Measurements from ENCODE around the gene LY6G6C. TPM values are rescaled to one million over a fixed set of nuclear protein-coding genes. Genes with fewer than 3 reads are reported as not detected.

Gene LY6G6C
- total and polyA plus RNA-seq, 2 of the 13 experiments (the other 11 are each of a cell fraction or from before 2014, with no cell fraction given): 0.15 TPM; not detected in 1

- TF ChIP-seq ZNF670 (CRISPR knock-in tag; IDR thresholded peaks at IDR 0.05; ENCODE audit: borderline replicate concordance): peak; percentile 58; the same call in 1 of the 2 replicates
Measured at GRCh38 chr6:31734821-31735406, 13.4 kb upstream of the LY6G6C start (continued).

- no TSS peak for BruUV-seq (replicated peaks)
- Histone ChIP-seq H3K4me3 (replicated peaks in 1 of 3; ENCODE audit: insufficient read depth in 1 of 3, low read depth in 2 of 3, low read length in 3 of 3) (peak overlapping the region; percentile 71 to 92 (median 92)), H3K27me3 (ENCODE audit: control insufficient read depth in 1 of 2, insufficient read depth in 2 of 2, low read length in 2 of 2) (no peaks in the 10 kb centered on the region; a peak in 1 of 5 replicates), H3K27ac (ENCODE audit: extremely low read length, insufficient read depth, low read length) (peak overlapping the region; percentile 99), H3K36me3 (replicated peaks in 1 of 2; ENCODE audit: control insufficient read depth in 1 of 2, insufficient read depth in 2 of 2, low read length in 2 of 2) (peaks cover 18 to 42% of the 10 kb centered on the region in 2 experiments), H2AFZ (ENCODE audit: low read length) (no peak overlapping the region), H3K4me2 (ENCODE audit: low read depth, low read length) (peak overlapping the region; percentile 98), H3K79me2 (ENCODE audit: insufficient read depth, low read length) (peaks cover 41% of the 10 kb centered on the region), H3K9ac (ENCODE audit: insufficient read depth, low read depth, low read length) (peak overlapping the region; percentile 98), H4K20me1 (ENCODE audit: insufficient read depth, low read length) (peaks cover 33% of the 10 kb centered on the region; the same call in 1 of the 2 replicates), H3K4me1 (ENCODE audit: insufficient read depth, low read length) (peaks cover 76% of the 10 kb centered on the region), H3K9me3 (ENCODE audit: low read length) (no peaks in the 10 kb centered on the region)
- ChIA-PET POLR2A (interaction anchor here (1.0 to 11.3 kb wide), 17 partner anchors 10 to 129 kb away, joined by 3 to 279 read pairs (median 40); partner anchors contain the start of genes APOM, BAG6, C6orf47 and HSPA1B), CTCF (ENCODE audit: low intra/inter-chr PET ratio, low total read pairs) (interaction anchor here (1.3 kb wide), 1 partner anchor 36 kb away, joined by 3 read pairs; no protein-coding TSS in a partner anchor)
- 25% methylated on average over 2 of the region's 2 CpGs for WGBS (ENCODE audit: low lambda C conversion rate)
- FAIRE-seq (peak; percentile 39), ATAC-seq (no peak), DNase-seq (ENCODE audit: low spot score) (no peak)
- in situ Hi-C loops (cut with HindIII; ENCODE audit: extremely low pct_ligation_motif_present, low pct_unique_long_range_greater_than_20kb): loop anchor here (5.0 kb wide), 1 partner anchor 33 kb away; no protein-coding TSS in a partner anchor
- intact Hi-C loops (cut with micrococcal nuclease; ENCODE audit: unreplicated experiment): no loop called here
- TF ChIP-seq NFRKB (IDR thresholded peaks at IDR 0.05) (no peak), ATF3 (CRISPR knock-in tag; IDR thresholded peaks at IDR 0.05) (peak; percentile 91; the same call in 1 of the 2 replicates), ZFYVE20 (CRISPR knock-in tag; IDR thresholded peaks at IDR 0.05; ENCODE audit: borderline replicate concordance, low read depth) (no peak), ZSCAN12 (CRISPR knock-in tag; IDR thresholded peaks at IDR 0.05) (no peak), NFKBIZ (CRISPR knock-in tag; IDR thresholded peaks at IDR 0.05) (no peak), SP140L (CRISPR knock-in tag; IDR thresholded peaks at IDR 0.05; ENCODE audit: borderline replicate concordance) (no peak), ZNF282 (IDR thresholded peaks at IDR 0.05; ENCODE audit: partially characterized antibody) (no peak), NFATC3 (CRISPR knock-in tag; IDR thresholded peaks at IDR 0.05) (no peak), DMTF1 (CRISPR knock-in tag; IDR thresholded peaks at IDR 0.05) (no peak), ZNF800 (CRISPR knock-in tag; IDR thresholded peaks at IDR 0.05) (no peak), ZNF556 (CRISPR knock-in tag; IDR thresholded peaks at IDR 0.05; ENCODE audit: borderline replicate concordance) (peak; percentile 53; the same call in 1 of the 2 replicates), ZNF101 (CRISPR knock-in tag; IDR thresholded peaks at IDR 0.05; ENCODE audit: borderline replicate concordance, low read depth) (no peak), MAFF (IDR thresholded peaks at IDR 0.05; ENCODE audit: low read depth, low read length) (no peak), ATF4 (CRISPR knock-in tag; IDR thresholded peaks at IDR 0.05) (no peak), TSC22D2 (CRISPR knock-in tag; IDR thresholded peaks at IDR 0.05; ENCODE audit: borderline replicate concordance) (no peak), ARNTL (CRISPR knock-in tag; IDR thresholded peaks at IDR 0.05) (no peak)
Measured at GRCh38 chr6:31734247-31734820, 12.8 kb upstream of the LY6G6C start.

Data from HepG2 (cell line).